Measurements from ENCODE around the gene TNIP1.
A peak's percentile ranks its signal among the peaks of the same experiment; 100 is the strongest.

The TNIP1 gene

DNA sequence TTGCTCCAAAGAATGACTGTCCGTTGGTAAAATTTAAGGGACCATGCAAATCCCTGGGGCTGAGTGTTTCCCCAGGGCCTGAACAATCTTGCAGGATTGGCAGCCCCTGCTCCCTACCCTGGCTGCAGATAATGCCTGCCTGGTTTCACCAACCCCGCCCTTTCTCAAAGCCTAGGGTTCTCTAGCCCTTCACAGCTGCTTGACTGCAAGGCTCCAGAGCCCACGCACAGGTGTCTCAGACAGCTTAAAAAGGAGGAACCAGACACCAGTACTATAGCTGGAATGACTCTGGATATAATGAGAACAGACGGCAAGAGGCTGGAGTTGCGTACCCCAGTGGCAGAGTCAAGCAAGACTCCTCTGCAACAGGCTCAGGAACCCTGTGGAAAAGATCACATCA is 25.2 kb upstream of the TNIP1 start:
- DNase-seq = no peak

DNA sequence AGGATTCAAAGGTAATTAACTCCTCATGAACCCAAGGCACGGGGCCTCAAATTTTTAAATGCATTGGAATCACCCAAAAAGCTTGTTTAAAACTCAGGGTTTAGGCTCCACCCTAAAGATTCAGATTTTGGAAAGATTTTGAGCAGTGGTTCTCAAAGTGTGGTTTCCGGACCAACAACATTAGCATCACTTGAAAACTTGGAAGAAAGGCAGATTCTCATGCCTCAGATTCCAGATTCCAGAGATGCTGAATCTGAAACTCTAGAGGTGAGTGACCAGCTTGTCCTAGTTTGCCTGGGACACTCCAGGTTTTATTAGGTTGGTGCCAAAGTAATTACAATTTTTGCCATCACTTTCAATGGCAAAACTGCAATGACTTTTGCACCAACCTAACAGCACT is 24.7 kb upstream of the TNIP1 start:
- DNase-seq = no peak

DNA sequence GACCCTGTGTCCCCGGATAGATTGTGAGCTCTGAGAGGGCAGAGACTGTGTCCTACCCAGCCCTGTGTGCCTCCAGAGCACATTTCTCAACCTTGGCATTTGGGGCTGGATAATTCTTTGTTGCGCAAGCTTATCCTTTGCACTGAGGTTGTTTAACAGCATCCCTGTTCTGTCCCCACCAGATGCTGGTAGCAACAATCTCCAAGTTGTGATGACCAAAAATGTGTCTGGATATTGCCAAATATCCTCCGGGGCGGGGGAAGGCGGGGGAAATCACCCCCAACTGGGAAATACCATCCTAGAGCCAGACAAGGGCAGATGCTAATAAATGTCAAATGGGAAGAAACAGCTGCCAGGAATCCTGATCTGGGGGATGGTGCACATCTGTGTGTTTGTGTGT is 24.0 kb upstream of the TNIP1 start:
- DNase-seq = no peak

DNA sequence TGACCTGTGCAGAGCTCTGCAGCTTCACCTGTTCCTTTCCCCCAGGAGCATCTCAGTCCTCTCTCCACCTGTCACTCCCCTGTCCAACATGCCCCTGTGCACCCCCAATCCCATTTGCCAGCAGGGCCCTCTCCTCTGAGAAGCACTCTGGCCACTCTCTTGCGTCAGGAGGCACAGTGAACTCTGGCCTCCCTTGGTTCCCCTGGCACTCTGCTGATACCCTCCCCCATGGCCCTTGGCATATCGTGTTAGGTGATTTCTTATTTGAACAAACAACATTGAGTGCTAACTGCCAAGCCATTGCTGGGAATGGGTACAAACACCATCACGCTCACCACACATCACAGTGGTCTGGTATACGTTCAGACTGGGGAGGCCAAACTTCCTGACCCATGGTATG is 20.9 kb upstream of the TNIP1 start:
- DNase-seq = no peak

DNA sequence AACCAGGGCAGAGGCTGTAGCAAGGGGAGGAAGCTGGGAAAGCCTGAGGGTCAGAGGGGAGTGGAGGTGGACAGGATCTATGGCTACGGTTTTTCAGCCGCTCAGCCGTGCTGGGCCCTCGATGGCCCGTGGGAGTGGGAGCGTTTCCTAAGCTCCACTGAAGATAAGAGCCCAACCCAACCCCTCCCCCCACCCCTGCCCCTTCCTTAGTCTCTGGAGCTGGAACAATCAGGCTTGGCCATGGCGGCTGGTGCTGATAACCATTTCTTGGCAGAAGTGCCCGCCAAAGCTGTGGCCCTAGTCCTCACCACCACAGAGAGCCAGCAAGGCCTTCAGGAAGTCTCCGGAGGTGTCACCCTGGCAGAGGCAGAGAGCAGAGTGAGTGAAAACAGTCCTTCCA is 20.3 kb upstream of the TNIP1 start:
- DNase-seq = no peak

DNA sequence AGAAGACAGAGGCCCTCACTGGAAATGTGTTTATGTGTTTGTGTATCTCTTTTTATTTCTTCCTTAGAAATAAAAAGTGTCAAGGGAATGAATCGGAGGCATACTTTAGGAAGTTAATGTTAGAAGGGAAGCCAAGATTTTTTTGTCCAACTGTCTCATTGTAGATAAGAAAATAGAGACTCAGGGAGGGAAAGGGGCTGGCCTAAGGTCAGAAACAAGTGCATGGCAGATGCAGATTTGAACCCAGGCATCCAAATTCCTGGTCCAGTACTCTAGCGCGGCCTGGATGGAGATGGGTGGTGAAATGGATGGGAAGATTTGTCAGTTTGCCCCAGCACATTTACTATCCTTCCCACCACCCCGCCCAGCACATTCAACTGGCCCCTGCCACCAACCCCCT is 19.8 kb upstream of the TNIP1 start:
- no peak for DNase-seq

DNA sequence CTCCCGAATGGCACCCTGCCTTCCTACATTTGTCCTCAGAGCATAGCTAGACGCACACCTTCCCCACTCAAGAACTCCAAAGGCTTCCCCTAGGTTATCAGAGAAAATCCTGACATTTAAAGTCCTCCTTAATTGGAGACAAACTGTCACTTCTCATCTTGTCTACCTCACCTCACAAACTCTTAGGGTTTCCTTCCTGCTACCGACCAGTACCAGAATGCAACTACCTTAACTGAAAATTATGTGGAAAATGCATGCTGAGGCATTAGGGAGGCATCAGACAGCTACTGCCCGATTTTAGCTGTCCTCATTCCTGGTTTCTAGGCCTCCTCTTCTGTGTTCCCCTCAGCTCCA is 17.9 kb upstream of the TNIP1 start:
- no peak for DNase-seq

DNA sequence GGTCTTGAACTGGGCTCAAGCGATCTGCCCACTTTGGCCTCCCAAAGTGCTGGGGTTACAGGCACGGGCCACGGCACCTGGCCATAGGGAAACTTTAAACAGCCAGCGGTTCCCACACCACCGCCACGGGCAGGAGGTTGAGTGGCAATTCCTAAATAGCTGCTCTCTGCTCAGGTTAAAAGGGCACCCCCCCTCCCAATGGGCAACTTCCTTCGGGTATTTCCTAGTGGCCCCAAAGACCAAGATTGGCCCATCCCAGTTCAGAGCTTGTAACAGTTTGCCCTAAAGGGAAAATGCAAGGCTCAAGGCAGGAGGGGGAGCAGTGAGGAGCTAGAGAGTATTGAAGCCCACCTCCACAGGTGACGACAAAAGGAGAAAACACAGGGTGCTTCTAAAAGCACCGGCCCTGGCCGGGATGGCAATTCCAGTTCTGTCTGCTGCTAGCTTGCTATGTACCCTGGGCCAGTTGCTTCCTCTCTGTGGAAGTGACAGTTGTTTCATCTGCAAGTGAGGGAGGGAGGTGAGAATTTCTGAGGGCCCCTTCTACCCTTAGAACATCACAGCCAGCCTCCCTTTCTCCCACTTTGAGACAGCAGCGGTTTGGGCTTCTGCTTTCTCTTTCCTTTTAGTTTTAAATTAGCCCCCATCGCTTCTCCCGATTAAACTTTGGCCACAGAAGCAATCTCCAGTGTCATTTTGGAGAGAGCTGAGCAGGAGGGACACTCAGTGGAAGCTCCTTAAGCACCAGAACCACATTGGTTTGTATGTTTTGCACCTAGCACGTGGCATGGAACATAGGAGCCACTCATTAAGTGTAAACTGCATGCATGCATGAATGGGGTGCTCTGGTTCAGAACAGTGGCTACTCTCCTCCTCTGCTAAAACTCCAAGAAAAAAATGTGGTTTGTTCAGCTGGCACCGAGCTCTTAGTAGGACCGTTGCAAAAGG is 17.3 kb upstream of the TNIP1 start:
- no peak for DNase-seq

DNA sequence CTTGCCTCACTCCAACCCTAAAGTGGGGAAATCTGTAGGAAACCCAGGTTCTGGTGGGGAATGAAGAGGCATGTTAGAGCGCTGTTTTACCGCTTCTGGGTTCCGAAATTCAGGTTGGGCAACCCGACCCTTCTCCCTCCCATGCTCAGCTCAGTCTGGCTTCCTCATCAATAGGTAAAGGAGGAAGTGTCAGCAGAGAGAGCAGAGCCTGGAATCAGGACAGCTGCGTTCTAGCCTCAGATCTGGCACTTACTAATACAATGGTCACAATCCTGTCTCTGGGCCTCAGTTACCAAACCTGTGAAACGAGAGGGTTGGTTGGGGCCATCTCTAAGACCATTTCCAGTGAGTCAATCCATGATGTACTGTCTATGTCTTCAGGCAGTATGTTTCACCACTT is 16.2 kb upstream of the TNIP1 start:
- DNase-seq = no peak

DNA sequence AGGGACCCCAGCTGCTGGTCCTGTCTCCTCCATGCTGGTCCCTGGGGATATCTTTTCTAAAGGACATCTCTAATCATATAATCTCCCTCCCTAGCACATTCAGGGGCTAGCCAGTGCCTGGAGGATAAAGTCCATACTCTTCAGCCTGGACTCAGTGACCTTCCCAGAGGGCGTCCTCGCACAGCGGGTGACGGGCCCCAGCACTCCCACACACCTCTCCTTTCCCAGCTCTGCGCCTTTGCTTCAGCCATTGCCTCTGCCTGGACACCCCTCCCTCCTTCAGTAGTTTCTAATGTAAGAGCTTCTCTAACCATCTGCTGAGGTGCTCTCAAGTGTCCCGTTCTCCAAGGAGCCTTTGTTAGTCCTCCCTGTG is 15.2 kb upstream of the TNIP1 start:
- no peak for DNase-seq

DNA sequence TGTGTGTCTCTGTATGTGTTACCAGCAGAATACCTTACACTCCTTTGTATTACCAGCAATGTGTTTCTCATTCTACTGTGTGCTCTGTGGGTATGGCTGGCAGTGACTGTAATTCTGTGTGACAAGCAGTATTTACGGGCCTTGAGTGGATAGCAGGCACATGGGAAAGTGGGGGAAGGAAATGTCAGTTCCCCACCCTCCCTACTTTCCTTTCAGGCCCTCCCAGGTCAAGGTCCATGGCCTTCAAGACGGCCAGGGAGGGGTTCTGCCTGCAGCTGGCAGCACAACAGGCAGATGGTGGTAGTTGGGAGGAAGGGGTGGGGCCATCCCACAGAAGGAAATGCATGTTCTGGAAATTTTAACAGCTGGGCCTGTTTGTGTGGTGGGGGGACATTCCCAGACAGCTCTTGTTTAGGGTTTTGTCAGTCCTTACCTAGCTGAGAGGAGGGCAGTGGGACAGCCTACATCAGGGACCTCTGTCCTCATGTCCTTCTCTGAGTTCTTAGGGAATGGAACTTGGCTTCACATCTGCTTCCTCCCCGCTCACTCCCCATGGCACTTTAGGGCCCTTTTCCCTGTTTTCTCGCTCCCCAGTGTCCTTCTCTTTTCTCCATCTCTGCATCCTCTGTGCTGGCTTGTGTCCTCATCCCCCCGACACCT is 14.6 kb upstream of the TNIP1 start:
- DNase-seq = no peak

DNA sequence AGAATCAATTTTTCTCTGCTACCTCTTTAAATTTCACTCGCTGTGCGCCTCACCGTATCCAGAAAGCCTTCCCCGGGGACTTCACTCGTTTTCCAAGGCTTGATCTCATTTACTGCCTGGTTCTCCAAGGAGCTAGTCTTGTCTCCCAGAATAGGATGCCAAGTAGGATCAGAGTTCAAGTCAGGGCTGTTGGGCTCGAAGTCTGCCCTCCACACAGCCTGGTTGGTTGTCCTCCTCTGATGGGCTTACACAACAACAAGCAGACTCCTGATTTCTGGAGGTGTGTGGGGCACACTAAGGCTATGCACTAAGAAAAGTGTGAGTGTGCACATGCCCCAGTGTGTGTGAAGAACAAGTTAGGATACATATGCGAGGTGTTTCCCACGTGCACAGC is 14.0 kb upstream of the TNIP1 start:
- DNase-seq = no peak

DNA sequence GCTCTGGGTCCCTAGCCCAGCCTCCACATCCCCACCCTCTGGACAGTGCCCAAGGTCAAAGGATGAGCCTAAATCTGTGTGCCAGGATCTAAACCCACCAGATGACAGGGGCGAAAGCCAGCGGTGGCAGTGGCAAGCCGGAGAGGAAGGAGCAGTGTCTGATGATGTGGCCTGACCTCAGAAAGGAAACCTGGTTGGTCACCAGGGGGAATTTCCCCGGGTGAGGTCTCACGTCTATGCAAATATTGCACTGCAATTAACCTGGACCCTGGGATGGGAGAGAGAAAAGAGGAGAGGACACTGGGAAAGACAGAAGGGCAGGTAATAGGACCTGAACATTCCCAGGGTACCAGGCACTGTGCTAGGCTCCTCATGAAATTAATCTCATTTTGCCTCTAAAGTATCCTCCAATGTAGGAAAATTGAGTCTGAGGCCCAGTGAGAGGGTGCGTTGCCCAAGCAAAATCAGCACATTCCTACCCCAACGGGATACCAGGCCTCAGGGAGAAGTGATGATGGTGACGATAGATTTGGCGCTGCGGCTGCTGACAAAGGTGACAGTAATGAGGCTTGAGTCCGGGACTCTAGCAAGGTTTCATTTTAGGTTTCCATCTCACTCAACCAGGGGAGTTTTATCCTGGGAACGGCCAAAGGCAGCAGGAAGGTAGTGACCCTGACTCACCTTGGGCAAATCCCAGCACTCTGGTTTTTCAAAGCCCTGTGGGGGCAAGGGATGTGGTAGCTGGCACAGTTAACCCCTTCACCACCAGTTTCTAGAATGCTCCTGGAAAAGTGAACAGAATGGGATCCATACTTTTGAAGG is 13.4 kb upstream of the TNIP1 start:
- peak; percentile 6 for DNase-seq

DNA sequence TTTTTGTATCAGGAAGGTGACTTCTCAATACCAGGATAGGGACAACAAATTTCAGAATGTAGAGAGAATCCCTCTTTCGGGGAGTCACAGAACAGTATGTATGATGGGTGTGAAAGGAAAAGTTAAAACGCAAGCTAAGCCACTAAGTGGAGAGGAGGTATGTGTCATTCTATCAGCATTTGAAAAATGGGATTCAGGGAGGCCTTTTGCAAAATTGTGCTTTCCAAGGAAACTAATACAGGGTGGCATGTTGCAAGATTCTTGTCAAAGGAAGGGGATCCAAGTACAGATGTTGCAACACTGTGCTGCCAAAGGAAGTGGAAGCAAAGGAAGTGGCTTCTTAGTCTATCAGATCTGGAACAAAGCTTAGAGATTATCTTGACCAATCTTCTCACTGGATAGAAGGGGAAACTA is 12.6 kb upstream of the TNIP1 start:
- no peak for DNase-seq

DNA sequence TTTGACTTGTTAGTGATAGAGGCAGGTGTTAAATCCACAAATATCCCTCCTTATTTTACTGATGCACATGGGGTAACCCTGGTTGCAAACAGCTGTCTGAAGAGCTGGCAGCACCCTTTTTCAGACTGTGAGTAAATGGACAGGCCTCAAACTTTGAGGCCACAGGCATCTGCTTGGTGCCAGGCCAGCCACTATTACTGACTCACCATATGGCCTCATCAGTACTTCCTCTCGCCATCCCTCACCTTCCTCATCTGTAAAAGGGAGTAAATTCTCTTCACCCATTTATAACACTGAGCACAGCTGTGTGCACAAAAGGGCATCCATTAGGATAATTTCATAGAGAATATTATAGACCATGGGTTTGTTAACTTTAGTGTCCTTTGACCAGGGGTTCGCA is 11.9 kb upstream of the TNIP1 start:
- no peak for DNase-seq

DNA sequence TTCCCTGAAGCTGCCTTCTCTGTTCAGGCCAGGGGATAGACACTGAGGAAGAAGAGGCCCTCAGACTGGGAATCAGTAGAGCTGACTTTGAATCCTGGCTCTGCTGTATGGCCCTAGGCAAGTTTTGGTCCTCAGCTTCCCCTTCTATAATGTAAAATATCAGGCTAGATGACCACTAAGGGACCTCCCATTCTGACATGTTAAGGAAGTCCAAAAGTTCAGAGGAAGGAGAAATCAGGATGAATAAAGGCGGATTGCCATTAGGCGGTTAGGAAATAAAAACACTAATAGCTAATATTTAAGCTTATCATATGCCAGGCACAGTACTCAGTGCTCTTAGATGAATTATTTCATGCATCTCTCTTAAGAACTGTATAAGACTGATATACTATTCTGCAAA is 8.9 kb upstream of the TNIP1 start:
- DNase-seq = no peak

DNA sequence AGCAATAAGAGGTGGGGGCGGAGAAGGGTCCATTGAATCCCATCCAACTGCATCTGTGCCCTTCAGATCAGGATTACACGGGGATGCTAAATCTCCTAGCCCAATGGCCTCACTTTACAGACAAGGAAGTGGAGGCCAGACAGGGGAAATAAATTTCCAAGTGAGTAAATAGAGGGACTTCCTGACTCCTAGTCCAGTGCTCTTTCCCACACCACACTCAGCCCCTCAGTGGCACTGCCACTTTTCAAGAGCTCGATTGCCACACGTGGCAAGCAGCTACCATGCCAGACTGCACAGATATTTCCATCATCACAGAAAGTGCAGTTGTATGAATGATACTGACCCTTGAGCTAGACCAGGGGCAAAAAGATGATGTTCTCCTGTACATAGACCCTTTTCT is 8.2 kb upstream of the TNIP1 start:
- DNase-seq = no peak

DNA sequence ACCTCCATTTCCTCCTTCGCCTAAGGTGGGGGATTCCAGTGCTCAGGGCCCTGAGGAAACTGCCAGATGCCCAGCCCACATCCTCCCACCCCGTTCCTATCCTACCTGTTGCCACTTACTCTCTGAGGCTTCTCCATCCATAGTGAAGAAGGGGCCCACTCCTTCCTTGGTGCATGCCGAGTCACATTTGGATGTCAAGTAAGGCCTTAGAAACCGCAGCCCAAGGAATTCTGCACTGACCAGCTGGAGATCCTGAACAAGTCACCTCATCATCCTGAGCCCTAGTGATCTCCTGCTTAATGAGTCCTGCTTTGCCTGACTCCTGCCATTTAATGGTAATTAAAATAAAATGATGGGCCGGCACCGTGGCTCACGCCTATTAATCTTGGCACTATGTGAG is 6.7 kb upstream of the TNIP1 start:
- no peak for DNase-seq

DNA sequence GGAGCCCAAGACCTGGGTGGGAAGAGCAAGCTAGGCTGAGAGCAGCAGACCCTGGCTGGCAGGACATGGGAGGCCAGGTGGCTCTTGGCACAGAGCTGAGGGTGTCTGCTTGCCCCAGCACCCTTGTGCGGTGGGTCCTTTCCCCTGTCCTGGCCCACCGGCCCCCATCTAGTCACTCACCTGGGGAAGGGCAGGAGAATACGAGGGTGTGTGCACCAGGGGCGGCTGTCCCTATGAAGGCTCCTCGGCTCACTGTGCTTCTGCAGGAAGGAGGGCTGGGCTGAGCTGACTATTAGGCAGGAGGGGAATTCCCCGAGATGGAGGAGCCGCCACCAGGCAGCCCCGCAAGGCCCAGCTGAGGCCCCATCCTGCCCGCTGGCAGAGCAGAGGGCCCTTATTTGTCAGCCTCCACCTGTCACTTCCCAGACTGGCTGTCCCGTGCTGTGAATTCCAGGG is 6.1 kb upstream of the TNIP1 start:
- no peak for DNase-seq

DNA sequence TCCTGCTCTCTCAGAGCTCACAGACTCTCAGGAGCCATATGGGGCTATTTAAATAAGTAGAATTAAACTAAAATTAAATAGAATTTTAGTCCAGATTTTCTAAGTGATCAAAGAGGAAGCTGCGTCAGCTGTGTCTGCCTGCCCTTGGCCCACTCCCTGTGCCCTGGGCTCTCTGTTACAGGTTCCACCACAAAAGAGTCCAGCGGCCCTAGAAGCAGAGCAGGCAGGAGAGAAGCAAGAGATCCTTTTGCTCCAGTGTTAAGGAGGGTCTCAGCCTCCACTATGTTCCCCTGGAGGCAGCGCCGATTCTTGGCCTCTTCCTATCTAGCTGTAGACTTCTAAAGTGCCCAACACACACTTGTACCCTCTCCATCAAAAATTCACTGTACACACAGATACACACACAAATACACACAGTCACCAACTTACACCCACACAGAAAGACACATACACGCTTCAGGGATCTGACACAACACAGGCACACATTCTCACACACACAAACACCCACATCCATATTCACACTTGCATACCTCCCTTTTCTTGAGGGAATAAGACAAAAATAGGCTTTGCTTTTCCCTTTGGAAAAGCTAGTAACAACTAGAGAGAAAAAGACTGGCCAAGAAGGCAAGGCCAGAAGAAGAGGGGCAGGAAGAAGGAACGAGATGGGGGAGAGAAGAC is 5.5 kb upstream of the TNIP1 start:
- DNase-seq = no peak

DNA sequence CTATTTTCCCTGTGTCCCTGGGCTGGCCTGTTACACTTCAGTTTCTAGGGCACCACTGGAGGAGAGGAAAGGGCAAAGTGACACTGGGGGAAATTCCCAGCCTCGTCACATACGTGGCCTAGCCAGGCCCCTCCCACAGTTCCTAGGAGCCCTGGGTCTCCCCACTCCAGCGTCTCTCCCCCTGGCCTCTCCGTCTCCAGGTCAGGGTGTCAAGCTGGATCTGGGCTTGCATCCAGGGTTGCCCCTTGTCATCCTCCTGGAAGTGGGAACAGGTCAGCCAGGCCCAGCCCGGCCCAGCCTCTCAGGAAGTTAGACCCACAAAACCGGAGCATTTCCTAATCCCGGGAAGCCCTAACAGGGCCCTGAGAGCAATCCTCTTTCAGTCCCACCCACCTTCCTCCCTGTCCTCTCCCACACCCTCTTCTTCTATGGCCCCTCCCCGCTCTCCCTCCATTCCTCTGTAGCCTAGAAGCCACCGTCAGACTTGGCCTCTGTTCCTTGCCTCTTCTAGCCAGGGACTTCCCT is 4.7 kb upstream of the TNIP1 start:
- DNase-seq = no peak

DNA sequence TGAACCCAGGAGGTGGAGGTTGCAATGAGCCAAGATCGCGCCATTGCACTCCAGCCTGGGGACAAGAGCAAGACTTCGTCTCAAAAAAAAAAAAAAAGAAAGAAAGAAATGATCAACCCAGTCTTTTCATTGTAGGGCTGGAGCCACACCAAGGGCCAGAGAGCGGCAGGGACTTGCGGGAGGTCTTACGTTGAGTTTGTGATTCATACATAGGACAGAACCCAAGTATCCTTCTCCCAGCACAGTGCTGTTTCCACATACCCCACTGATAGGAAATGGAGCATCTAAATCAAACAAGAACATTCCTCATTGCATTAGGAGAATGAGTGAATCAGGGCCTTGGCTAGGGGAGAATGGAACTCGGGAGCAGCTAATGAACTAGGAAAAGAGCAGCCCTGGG is 3.5 kb upstream of the TNIP1 start:
- DNase-seq = no peak
